Activated CD4-positive, CD25-positive, alpha-beta regulatory T cell (primary cell): ENCODE measurements around the gene CSNK2A2.

ENCODE experiments used
- DNase-seq, 4 experiments: peaks; one replicate each; lab custom pipeline; 2025; lab: John Stamatoyannopoulos, UW

CSNK2A2 gene

GRCh38 chr16:58198803-58199411, 1.0 kb upstream of the CSNK2A2 start:
- DNase-seq, result no peak

- DNase-seq, result no peak
These were observed 443 bp downstream of the CSNK2A2 start for GRCh38 chr16:58197314-58198012.

GRCh38 chr16:58196898-58197313, 1.0 kb downstream of the CSNK2A2 start:
- DNase-seq, result no peak

- DNase-seq, result no peak
These were observed 2.1 kb downstream of the CSNK2A2 start for GRCh38 chr16:58195771-58196170.

- DNase-seq, result no peak
These were observed 2.6 kb downstream of the CSNK2A2 start for GRCh38 chr16:58195344-58195743.

- no peak for DNase-seq
These were observed 3.1 kb downstream of the CSNK2A2 start for GRCh38 chr16:58194790-58195189.

- no peak for DNase-seq
These were observed 10.1 kb downstream of the CSNK2A2 start for GRCh38 chr16:58187665-58188421.

GRCh38 chr16:58187092-58187491, 10.8 kb downstream of the CSNK2A2 start:
- DNase-seq, result no peak

GRCh38 chr16:58186176-58186944, 11.5 kb downstream of the CSNK2A2 start:
- DNase-seq, result no peak

GRCh38 chr16:58177353-58177710, 20.6 kb downstream of the CSNK2A2 start:
- DNase-seq, result no peak

- no peak for DNase-seq
These were observed 21.1 kb downstream of the CSNK2A2 start for GRCh38 chr16:58176608-58177352.

GRCh38 chr16:58170223-58170622, 27.7 kb downstream of the CSNK2A2 start:
- no peak for DNase-seq

- DNase-seq, result no peak
These were observed 37.1 kb downstream of the CSNK2A2 start for GRCh38 chr16:58160855-58161254.

GRCh38 chr16:58158725-58159124, 39.2 kb downstream of the CSNK2A2 start:
- no peak for DNase-seq

GRCh38 chr16:58157951-58158540, 39.9 kb downstream of the CSNK2A2 start:
- DNase-seq, result no peak

- no peak for DNase-seq
These were observed 40.7 kb downstream of the CSNK2A2 start for GRCh38 chr16:58157239-58157638.

- DNase-seq, result no peak
These were observed 42.1 kb downstream of the CSNK2A2 start for GRCh38 chr16:58155839-58156238.

- DNase-seq, result no peak
These were observed 43.6 kb downstream of the CSNK2A2 start for GRCh38 chr16:58154345-58154744.

- no peak for DNase-seq
These were observed 45.5 kb downstream of the CSNK2A2 start for GRCh38 chr16:58152246-58152868.

- no peak for DNase-seq
These were observed 49.4 kb downstream of the CSNK2A2 start for GRCh38 chr16:58148526-58148925.

- DNase-seq, result no peak
These were observed 49.8 kb downstream of the CSNK2A2 start for GRCh38 chr16:58148099-58148498.
